GM12864 (cell line): ENCODE results near the gene DNM2.

Experiments used
- DNase-seq: peaks from one replicate; pipeline ENCODE4 v3.0.0-alpha.2; 2011; ENCODE audit warnings: low read depth
- H3K4me3 ChIP-seq: 2 replicates; pipeline ENCODE4 v1.5.1; 2011; ENCODE audit warnings: mild to moderate bottlenecking, low read depth, low read length, control low read depth
- CTCF ChIP-seq: IDR thresholded peaks from 2 replicates; pipeline ENCODE4 v1.5.1; 2011; ENCODE audit warnings: low read depth, mild to moderate bottlenecking, moderate library complexity, low read length, control low read depth, inconsistent platforms; ENCODE audit errors: missing control alignments

DNM2 gene

GRCh38 chr19:10815007-10815536, 97.2 kb downstream of the DNM2 start:
- no peak overlapping the region for H3K4me3 ChIP-seq

GRCh38 chr19:10815969-10816644, 98.2 kb downstream of the DNM2 start:
- no peak overlapping the region for H3K4me3 ChIP-seq
- TF ChIP-seq CTCF = no peak
- no peak for DNase-seq

More at GRCh38 chr19:10815007-10815536, 97.2 kb downstream of the DNM2 start:
- no peak for TF ChIP-seq CTCF
- no peak for DNase-seq

GRCh38 chr19:10816691-10817090, 98.8 kb downstream of the DNM2 start:
- no peak for DNase-seq
- H3K4me3 ChIP-seq = no peak overlapping the region
- no peak for TF ChIP-seq CTCF

- H3K4me3 ChIP-seq = no peak overlapping the region
Measured at GRCh38 chr19:10817291-10818038, 99.6 kb downstream of the DNM2 start.

GRCh38 chr19:10818301-10819123, 100.6 kb downstream of the DNM2 start:
- no peak for TF ChIP-seq CTCF
- no peak for DNase-seq
- H3K4me3 ChIP-seq = no peak overlapping the region

More at GRCh38 chr19:10817291-10818038, 99.6 kb downstream of the DNM2 start:
- TF ChIP-seq CTCF = no peak
- DNase-seq = no peak

GRCh38 chr19:10819124-10820060, 101.5 kb downstream of the DNM2 start:
- DNase-seq = no peak
- TF ChIP-seq CTCF = no peak
- no peak overlapping the region for H3K4me3 ChIP-seq
